Body of pancreas (tissue), 4 donors: ENCODE results near the gene LSM14A. TPM values are rescaled to one million over a fixed set of nuclear protein-coding genes. Genes with fewer than 3 reads are reported as not detected.
"Not testable (repeated sequence)": the region's sequence is repeated elsewhere in the genome, so short reads cannot be mapped to it uniquely, and the experiment has no call there.

ENCODE experiments used
- ATAC-seq: fragments of 150-250 bp; one replicate; pipeline ENCODE4 v1.9.1; 2016
- DNase-seq, 4 donors: peaks; one replicate each; pipeline ENCODE4 v3.0.0-alpha.2; 2019
- H3K27ac ChIP-seq, 4 donors: fragments of 200-600 bp; sonication (generic); 1 replicate in 3 of 4; 2 replicates in 1 of 4; pipeline versions ENCODE4 v1.5.1 to v1.6.1; 2016 to 2019; ENCODE audit warnings: mild to moderate bottlenecking in 1 of 4, mixed read lengths in 1 of 4, moderate library complexity in 1 of 4
- H3K27me3 ChIP-seq, 2 donors: fragments of 200-600 bp; sonication (generic); one replicate each; pipeline ENCODE4 v1.6.0; 2016; ENCODE audit warnings: mild to moderate bottlenecking in 1 of 2
- H3K36me3 ChIP-seq, 2 donors: fragments of 200-600 bp; sonication (generic); replicated peaks in 1 of 2; 2 replicates each; pipeline ENCODE4 v1.5.1; 2016; ENCODE audit warnings: low read depth in 2 of 2; ENCODE audit not compliant: insufficient read depth in 1 of 2
- H3K4me1 ChIP-seq: fragments of 200-600 bp; sonication (generic); one replicate; pipeline ENCODE4 v1.6.0; 2016
- H3K4me3 ChIP-seq, 2 donors: fragments of 200-600 bp; sonication (generic); 1 replicate in 1 of 2; 2 replicates in 1 of 2; pipeline ENCODE4 v1.5.1; 2016 to 2019
- H3K9me3 ChIP-seq, 3 donors: fragments of 200-600 bp; sonication (generic); 1 replicate in 2 of 3; 2 replicates in 1 of 3; pipeline ENCODE4 v1.5.1; 2016
- POLR2A ChIP-seq, 3 donors: fragments of 450-650 bp; IDR thresholded peaks; one replicate each; pipeline ENCODE4 v1.6.1; 2016; ENCODE audit warnings: antibody characterized with exemption in 3 of 3, mild to moderate bottlenecking in 2 of 3
- WGBS, 2 donors: methylation state at CpG; one replicate each; pipeline ENCODE4 v1.1.5; 2017; 5-methylcytosine and 5-hydroxymethylcytosine counted together
- intact Hi-C: fragments of 100-400 bp; cut with DNase I; formaldehyde crosslinking; loops from one replicate; pipeline ENCODE4 v1.15.1; 2023
- total RNA-seq, 2 donors: library from RNA; depleted of rRNA; stranded (reverse); fragments of >200 nt; gene quantifications; one replicate each; pipeline ENCODE4 v1.1.0, GENCODE V29; 2016
- TF ChIP-seq, protein P1 (sequence below), 7 experiments: fragments of 450-650 bp in 4 of 7; fragments of 200-600 bp in 3 of 7; sonication (generic) in 3 of 7; IDR thresholded peaks; one replicate each; pipeline ENCODE4 v1.5.1; 2016 to 2019; ENCODE audit warnings: antibody characterized with exemption in 7 of 7

The LSM14A gene
- total RNA-seq, 2 donors from 2014 or later: 63.6 to 95.9 TPM

DNA sequence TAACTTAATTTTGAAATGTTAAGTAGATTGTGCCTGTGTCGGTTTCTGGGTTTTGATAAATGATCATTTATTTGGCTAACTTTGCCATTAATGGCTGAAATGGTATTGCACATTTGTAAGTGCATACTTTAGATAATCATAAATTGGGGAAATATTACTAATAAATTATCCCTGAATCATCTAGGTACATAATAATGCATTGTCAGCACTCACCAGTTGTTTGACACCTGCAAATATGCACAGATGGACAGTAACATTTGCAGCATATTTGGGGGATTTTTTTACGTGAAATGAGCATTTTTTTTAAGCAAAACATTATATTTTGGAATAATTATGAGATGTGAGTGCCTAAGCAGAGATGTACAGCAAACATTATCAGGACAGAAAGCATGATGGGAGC is 41.0 kb downstream of the LSM14A start:
- Histone ChIP-seq H3K9me3 (no peaks in the 10 kb centered on the region), H3K36me3 (peaks cover 6 to 16% of the 10 kb centered on the region in 2 donors), H3K4me1 (peaks cover 4% of the 10 kb centered on the region), H3K4me3 (no peak overlapping the region), H3K27ac (no peak overlapping the region), H3K27me3 (no peaks in the 10 kb centered on the region)
- WGBS, 2 donors: 85 to 94% methylated on average over 2 of the region's 2 CpGs
- ATAC-seq: no peak
- TF ChIP-seq POLR2A (IDR thresholded peaks at IDR 0.05): no peak
- TF ChIP-seq, protein P1, sequence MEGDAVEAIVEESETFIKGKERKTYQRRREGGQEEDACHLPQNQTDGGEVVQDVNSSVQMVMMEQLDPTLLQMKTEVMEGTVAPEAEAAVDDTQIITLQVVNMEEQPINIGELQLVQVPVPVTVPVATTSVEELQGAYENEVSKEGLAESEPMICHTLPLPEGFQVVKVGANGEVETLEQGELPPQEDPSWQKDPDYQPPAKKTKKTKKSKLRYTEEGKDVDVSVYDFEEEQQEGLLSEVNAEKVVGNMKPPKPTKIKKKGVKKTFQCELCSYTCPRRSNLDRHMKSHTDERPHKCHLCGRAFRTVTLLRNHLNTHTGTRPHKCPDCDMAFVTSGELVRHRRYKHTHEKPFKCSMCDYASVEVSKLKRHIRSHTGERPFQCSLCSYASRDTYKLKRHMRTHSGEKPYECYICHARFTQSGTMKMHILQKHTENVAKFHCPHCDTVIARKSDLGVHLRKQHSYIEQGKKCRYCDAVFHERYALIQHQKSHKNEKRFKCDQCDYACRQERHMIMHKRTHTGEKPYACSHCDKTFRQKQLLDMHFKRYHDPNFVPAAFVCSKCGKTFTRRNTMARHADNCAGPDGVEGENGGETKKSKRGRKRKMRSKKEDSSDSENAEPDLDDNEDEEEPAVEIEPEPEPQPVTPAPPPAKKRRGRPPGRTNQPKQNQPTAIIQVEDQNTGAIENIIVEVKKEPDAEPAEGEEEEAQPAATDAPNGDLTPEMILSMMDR (IDR thresholded peaks at IDR 0.05): no peak
- no peak for DNase-seq
- intact Hi-C loops: no loop called here

DNA sequence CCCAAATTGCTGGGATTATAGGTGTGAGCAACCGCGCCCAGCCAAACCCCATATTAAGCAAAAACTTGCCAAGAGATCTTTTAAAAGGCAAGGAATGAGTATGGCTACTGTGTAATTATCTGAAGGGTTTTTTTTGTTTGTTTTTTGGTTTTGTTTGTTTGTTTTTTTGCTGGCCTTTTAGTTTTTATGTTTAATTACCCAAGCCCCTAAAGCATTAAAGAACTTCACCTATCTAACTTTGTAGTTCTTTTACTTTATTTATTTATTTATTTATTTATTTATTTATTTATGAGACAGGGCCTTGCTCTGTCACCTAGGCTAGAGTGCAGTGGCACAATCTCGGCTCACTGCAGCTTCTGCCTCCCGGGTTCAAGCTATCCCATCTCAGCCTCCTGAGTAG is 41.7 kb downstream of the LSM14A start:
- Histone ChIP-seq H3K9me3 (no peaks in the 10 kb centered on the region), H3K27me3 (no peaks in the 10 kb centered on the region), H3K4me3 (no peak overlapping the region), H3K27ac (no peak overlapping the region), H3K36me3 (peaks cover 6 to 11% of the 10 kb centered on the region in 2 donors), H3K4me1 (peaks cover 10% of the 10 kb centered on the region)
- WGBS, 2 donors: 97 to 99% methylated on average over 4 of the region's 4 CpGs
- intact Hi-C loops: no loop called here
- no peak for ATAC-seq
- TF ChIP-seq, protein P1 (IDR thresholded peaks at IDR 0.05): no peak
- no peak for TF ChIP-seq POLR2A (IDR thresholded peaks at IDR 0.05)
- no peak for DNase-seq

DNA sequence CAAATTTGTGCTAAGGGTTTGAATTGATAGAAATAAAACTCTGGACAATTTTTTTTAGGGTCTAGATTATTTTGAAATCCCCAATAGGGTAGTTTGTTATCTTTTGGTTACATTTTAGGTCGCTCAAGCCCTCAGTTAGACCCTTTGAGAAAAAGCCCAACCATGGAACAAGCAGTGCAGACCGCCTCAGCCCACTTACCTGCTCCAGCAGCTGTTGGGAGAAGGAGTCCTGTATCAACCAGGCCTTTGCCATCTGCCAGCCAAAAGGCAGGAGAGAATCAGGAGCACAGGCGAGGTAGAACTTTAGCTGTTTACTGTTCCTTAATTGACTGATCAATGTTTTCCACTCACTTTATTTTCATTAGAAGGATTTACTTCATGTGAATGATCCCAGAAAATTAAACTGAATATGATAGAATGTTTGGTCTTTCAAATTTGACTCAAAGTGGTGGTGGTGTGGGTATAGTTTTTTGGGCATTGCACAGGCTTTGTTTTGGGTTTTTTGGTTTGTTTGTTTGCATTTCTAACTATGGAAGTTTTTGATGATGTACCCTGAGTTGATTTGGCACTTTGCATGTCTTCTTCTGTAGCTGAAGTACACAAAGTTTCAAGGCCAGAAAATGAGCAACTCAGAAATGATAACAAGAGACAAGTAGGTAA is 42.8 kb downstream of the LSM14A start:
- no peaks in the 10 kb centered on the region for H3K27me3 ChIP-seq
- 93 to 94% methylated on average over 3 of the region's 3 CpGs for WGBS, 2 donors
- peaks cover 10% of the 10 kb centered on the region for H3K4me1 ChIP-seq
- no peak overlapping the region for H3K27ac ChIP-seq
- TF ChIP-seq, protein P1 (IDR thresholded peaks at IDR 0.05): no peak
- no peak for TF ChIP-seq POLR2A (IDR thresholded peaks at IDR 0.05)
- ATAC-seq (no peak), DNase-seq (peak in 1 of 4 donors; percentile 13)
- intact Hi-C loops: no loop called here
- H3K4me3 ChIP-seq: no peak overlapping the region
- peaks cover 5 to 9% of the 10 kb centered on the region in 2 donors for H3K36me3 ChIP-seq
- no peaks in the 10 kb centered on the region for H3K9me3 ChIP-seq

DNA sequence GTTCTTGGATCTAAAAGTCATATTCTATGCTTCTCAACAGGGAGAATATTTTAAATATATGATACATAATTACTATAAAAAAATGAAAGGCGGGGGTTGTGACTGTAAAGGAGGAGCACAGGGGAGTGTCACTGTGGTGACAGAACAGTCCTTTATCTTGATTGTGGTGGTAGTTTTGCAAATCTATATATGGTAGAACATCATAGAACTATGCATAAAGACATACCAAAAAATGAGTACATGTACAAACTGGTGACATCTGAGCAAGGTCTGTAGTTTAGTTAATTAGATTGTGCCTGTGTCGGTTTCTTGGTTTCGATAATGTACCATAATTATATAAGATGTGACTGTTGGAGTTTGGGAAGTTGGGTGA is 43.3 kb downstream of the LSM14A start:
- 95 to 96% methylated on average over 3 of the region's 3 CpGs for WGBS, 2 donors
- no peak overlapping the region for H3K4me3 ChIP-seq
- intact Hi-C loops: no loop called here
- no peak overlapping the region for H3K27ac ChIP-seq
- peaks cover 10% of the 10 kb centered on the region for H3K4me1 ChIP-seq
- H3K36me3 ChIP-seq: peaks cover 0 to 4% of the 10 kb centered on the region in 2 donors
- DNase-seq: no peak
- H3K27me3 ChIP-seq: no peaks in the 10 kb centered on the region
- TF ChIP-seq POLR2A (IDR thresholded peaks at IDR 0.05): no peak
- TF ChIP-seq, protein P1 (IDR thresholded peaks at IDR 0.05): no peak
- H3K9me3 ChIP-seq: no peaks in the 10 kb centered on the region
- ATAC-seq: no peak

DNA sequence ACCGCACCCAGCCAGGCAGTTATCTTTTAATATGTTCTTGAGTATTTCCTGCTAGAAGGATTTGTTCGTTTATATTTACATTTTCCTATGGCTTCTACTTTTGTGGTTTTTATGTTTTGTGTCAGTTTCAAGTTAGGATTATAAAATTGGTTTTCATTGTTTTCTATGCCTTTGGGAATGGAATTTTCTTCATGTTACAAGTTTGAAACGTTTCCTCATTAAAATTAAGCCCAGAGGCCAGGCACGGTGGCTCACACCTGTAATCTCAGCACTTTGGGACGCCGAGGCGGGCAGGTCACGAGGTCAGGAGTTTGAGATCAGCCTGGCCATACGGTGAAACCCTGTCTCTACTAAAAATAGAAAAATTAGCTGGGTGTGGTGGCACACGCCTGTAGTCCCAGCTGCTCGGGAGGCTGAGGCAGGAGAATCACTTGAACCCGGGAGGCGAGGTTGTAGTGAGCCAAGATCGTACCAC is 44.5 kb downstream of the LSM14A start:
- intact Hi-C loops, H3K27me3 ChIP-seq, H3K9me3 ChIP-seq, H3K4me3 ChIP-seq, DNase-seq, H3K4me1 ChIP-seq, ATAC-seq, H3K27ac ChIP-seq, H3K36me3 ChIP-seq: not testable (repeated sequence)
- 85 to 87% methylated on average over 14 of the region's 14 CpGs for WGBS, 2 donors
